Loucy (cell line): ENCODE measurements around the gene BTBD9.

Source experiments
- H2AFZ ChIP-seq: fragments of 200-600 bp; sonication (generic); 2 replicates; pipeline ENCODE4 v1.6.0; 2016; ENCODE audit warnings: antibody characterized with exemption, mild to moderate bottlenecking, low read length, moderate library complexity
- H3F3A ChIP-seq: fragments of 200-600 bp; 2 replicates; pipeline ENCODE4 v1.6.0; 2016; ENCODE audit warnings: antibody characterized with exemption, low read depth, mild to moderate bottlenecking
- H3K27me3 ChIP-seq: fragments of 200-600 bp; sonication (generic); 2 replicates; pipeline ENCODE4 v1.6.1; 2014; ENCODE audit warnings: low read length, mild to moderate bottlenecking; ENCODE audit not compliant: insufficient read depth, poor library complexity, severe bottlenecking
- H3K36me3 ChIP-seq: fragments of 200-600 bp; sonication (generic); 2 replicates; pipeline ENCODE4 v1.6.1; 2016; ENCODE audit warnings: low read length; ENCODE audit not compliant: insufficient read depth
- H3K4me1 ChIP-seq: fragments of 200-600 bp; sonication (generic); 2 replicates; pipeline ENCODE4 v1.5.1; 2014; ENCODE audit warnings: low read length, mild to moderate bottlenecking; ENCODE audit not compliant: insufficient read depth, poor library complexity, severe bottlenecking
- H3K4me2 ChIP-seq: fragments of 200-600 bp; sonication (generic); 2 replicates; pipeline ENCODE4 v1.6.0; 2014; ENCODE audit warnings: antibody characterized with exemption, low read length, low read depth, mild to moderate bottlenecking; ENCODE audit not compliant: poor library complexity, severe bottlenecking
- H3K4me3 ChIP-seq: fragments of 200-600 bp; sonication (generic); 2 replicates; pipeline ENCODE4 v1.5.1; 2014; ENCODE audit warnings: low read length, mild to moderate bottlenecking, mixed read lengths; ENCODE audit not compliant: poor library complexity, severe bottlenecking
- H3K79me2 ChIP-seq: fragments of 200-600 bp; sonication (generic); 2 replicates; pipeline ENCODE4 v1.6.1; 2014; ENCODE audit warnings: low read length; ENCODE audit not compliant: insufficient read depth
- H3K9ac ChIP-seq: fragments of 200-600 bp; sonication (generic); 2 replicates; pipeline ENCODE4 v1.6.0; 2014; ENCODE audit warnings: mild to moderate bottlenecking, low read depth, low read length, moderate library complexity; ENCODE audit not compliant: poor library complexity, severe bottlenecking
- H3K9me2 ChIP-seq: fragments of 200-600 bp; sonication (generic); replicated peaks from 2 replicates; pipeline ENCODE4 v1.6.1; 2016; ENCODE audit warnings: low read depth, low read length, mixed read lengths
- H3K9me3 ChIP-seq: fragments of 200-600 bp; sonication (generic); 2 replicates; pipeline ENCODE4 v1.6.1; 2014; ENCODE audit warnings: mild to moderate bottlenecking, antibody characterized with exemption, low read length, low read depth; ENCODE audit not compliant: insufficient read depth
- H4K20me1 ChIP-seq: fragments of 200-600 bp; sonication (generic); 2 replicates; pipeline ENCODE4 v1.6.0; 2014; ENCODE audit warnings: antibody characterized with exemption, low read length, mild to moderate bottlenecking; ENCODE audit not compliant: insufficient read depth, poor library complexity, severe bottlenecking
- CTCF ChIP-seq: fragments of 200-600 bp; sonication (generic); conservative IDR thresholded peaks from 2 replicates; pipeline ENCODE4 v1.5.1; 2014; ENCODE audit warnings: mild to moderate bottlenecking, antibody characterized with exemption, low read length
- EZH2phosphoT487 ChIP-seq: fragments of 200-600 bp; IDR thresholded peaks from 2 replicates; pipeline ENCODE4 v1.6.1; 2018; ENCODE audit warnings: antibody characterized with exemption, mild to moderate bottlenecking, moderate library complexity, borderline replicate concordance

The BTBD9 gene

GRCh38 chr6:38432479-38432878, 207.2 kb downstream of the BTBD9 start:
- Histone ChIP-seq H3F3A (no peaks in the 10 kb centered on the region), H3K79me2 (no peaks in the 10 kb centered on the region), H3K4me1 (no peaks in the 10 kb centered on the region), H3K4me3 (no peak overlapping the region), H3K9me2 (no peaks in the 10 kb centered on the region), H3K36me3 (no peaks in the 10 kb centered on the region), H3K9ac (no peak overlapping the region), H3K27me3 (no peaks in the 10 kb centered on the region), H4K20me1 (no peaks in the 10 kb centered on the region), H2AFZ (no peak overlapping the region), H3K9me3 (no peaks in the 10 kb centered on the region), H3K4me2 (no peak overlapping the region)
- TF ChIP-seq CTCF, result no peak
- TF ChIP-seq EZH2phosphoT487, result no peak

GRCh38 chr6:38432079-38432478, 207.7 kb downstream of the BTBD9 start:
- Histone ChIP-seq H3K4me3 (no peak overlapping the region), H2AFZ (no peak overlapping the region), H3K9me2 (no peaks in the 10 kb centered on the region), H3K9ac (no peak overlapping the region), H3F3A (no peaks in the 10 kb centered on the region), H4K20me1 (no peaks in the 10 kb centered on the region), H3K4me2 (no peak overlapping the region), H3K79me2 (no peaks in the 10 kb centered on the region), H3K4me1 (no peaks in the 10 kb centered on the region), H3K27me3 (no peaks in the 10 kb centered on the region), H3K36me3 (no peaks in the 10 kb centered on the region), H3K9me3 (no peaks in the 10 kb centered on the region)
- TF ChIP-seq CTCF (no peak), EZH2phosphoT487 (no peak)

- Histone ChIP-seq H3K4me2 (no peak overlapping the region), H3F3A (no peaks in the 10 kb centered on the region), H3K4me1 (no peaks in the 10 kb centered on the region), H4K20me1 (no peaks in the 10 kb centered on the region), H3K4me3 (no peak overlapping the region), H3K9ac (no peak overlapping the region), H3K9me3 (no peaks in the 10 kb centered on the region), H3K36me3 (no peaks in the 10 kb centered on the region), H3K79me2 (no peaks in the 10 kb centered on the region), H3K9me2 (no peaks in the 10 kb centered on the region), H3K27me3 (no peaks in the 10 kb centered on the region), H2AFZ (no peak overlapping the region)
- TF ChIP-seq CTCF (no peak), EZH2phosphoT487 (no peak)
These were observed 210.2 kb downstream of the BTBD9 start for GRCh38 chr6:38429546-38429945.
